Mucosa of descending colon (tissue), 3 donors: Measurements from ENCODE around the gene JAZF1. TPM values are rescaled to one million over a fixed set of nuclear protein-coding genes. Genes with fewer than 3 reads are reported as not detected.

Source experiments
- ATAC-seq: fragments of 200-7000 bp; cut with Tn5 transposase; one replicate; pipeline ENCODE4 v1.9.1; 2020; ENCODE audit warnings: mild to moderate bottlenecking, moderate library complexity
- DNase-seq, 3 donors: peaks; one replicate each; pipeline ENCODE4 v3.0.0-alpha.2; 2020
- H3K36me3 ChIP-seq: fragments of 200-600 bp; one replicate; pipeline ENCODE4 v1.8.0; 2021; ENCODE audit warnings: low read depth, mild to moderate bottlenecking
- H3K4me1 ChIP-seq: fragments of 200-600 bp; one replicate; pipeline ENCODE4 v1.8.0; 2021; ENCODE audit warnings: low read depth, mild to moderate bottlenecking
- H3K4me3 ChIP-seq: fragments of 200-600 bp; one replicate; pipeline ENCODE4 v1.8.0; 2021; ENCODE audit warnings: mild to moderate bottlenecking
- H3K9me3 ChIP-seq: fragments of 200-600 bp; one replicate; pipeline ENCODE4 v1.8.0; 2021; ENCODE audit warnings: mild to moderate bottlenecking
- CTCF ChIP-seq: fragments of 200-600 bp; IDR thresholded peaks from one replicate; pipeline ENCODE4 v1.8.0; 2022; ENCODE audit warnings: antibody characterized with exemption, mild to moderate bottlenecking
- intact Hi-C, 2 donors: fragments of 100-400 bp; cut with DNase I in 1 of 2; cut with micrococcal nuclease in 1 of 2; formaldehyde crosslinking; loops; one replicate each; pipeline versions ENCODE4 v1.11.0 to v1.11.1; 2022; cut with DNase I, micrococcal nuclease
- total RNA-seq, 3 donors: library from RNA; stranded (reverse); fragmentation: NEBNext Ultra II Directional in 2 of 3; extraction: Animal tissue kit (Norgen Biotek cat#: 25700) in 2 of 3; gene quantifications; one replicate each; pipeline versions ENCODE4 v1.2.1 to v1.2.4, GENCODE V29; 2021 to 2023
- donor health status: DM: no; HTN: no; CAD: no; lungs with moderate emphysema.
- donor health status: DM: no; HTN: no; CAD: no.
- donor health status: DM: no; HTN: yes; CAD: no.

The JAZF1 gene
- total RNA-seq, 3 donors from 2014 or later: 4.9 to 68.4 (median 6.4) TPM

GRCh38 chr7:28172958-28173357, 7.6 kb downstream of the JAZF1 start:
- ATAC-seq: no peak
- Histone ChIP-seq H3K9me3 (no peaks in the 10 kb centered on the region), H3K4me3 (no peak overlapping the region), H3K4me1 (no peaks in the 10 kb centered on the region), H3K36me3 (no peaks in the 10 kb centered on the region)
- TF ChIP-seq CTCF: no peak
- intact Hi-C loops: no loop called here
- no peak for DNase-seq

- Histone ChIP-seq H3K9me3 (no peaks in the 10 kb centered on the region), H3K4me1 (no peaks in the 10 kb centered on the region), H3K36me3 (no peaks in the 10 kb centered on the region), H3K4me3 (no peak overlapping the region)
- DNase-seq (no peak), ATAC-seq (no peak)
- no peak for TF ChIP-seq CTCF
- intact Hi-C loops: no loop called here
Observed at GRCh38 chr7:28170701-28171100, 9.9 kb downstream of the JAZF1 start.

- H3K9me3 ChIP-seq: no peaks in the 10 kb centered on the region
- H3K4me1 ChIP-seq: no peaks in the 10 kb centered on the region
- DNase-seq: no peak
- no peak overlapping the region for H3K4me3 ChIP-seq
- TF ChIP-seq CTCF: no peak
- no peaks in the 10 kb centered on the region for H3K36me3 ChIP-seq
- ATAC-seq: no peak
- intact Hi-C loops: no loop called here
Observed at GRCh38 chr7:28169230-28169629, 11.4 kb downstream of the JAZF1 start.

- Histone ChIP-seq H3K4me1 (no peaks in the 10 kb centered on the region), H3K9me3 (no peaks in the 10 kb centered on the region), H3K36me3 (no peaks in the 10 kb centered on the region), H3K4me3 (no peak overlapping the region)
- no peak for DNase-seq
- TF ChIP-seq CTCF: no peak
- intact Hi-C loops: no loop called here
- peak; percentile 25 for ATAC-seq
Observed at GRCh38 chr7:28168393-28169158, 12.0 kb downstream of the JAZF1 start.

- H3K36me3 ChIP-seq: no peaks in the 10 kb centered on the region
- H3K9me3 ChIP-seq: no peaks in the 10 kb centered on the region
- intact Hi-C loops: no loop called here
- no peak for TF ChIP-seq CTCF
- DNase-seq (no peak), ATAC-seq (no peak)
- H3K4me3 ChIP-seq: no peak overlapping the region
- H3K4me1 ChIP-seq: no peaks in the 10 kb centered on the region
Observed at GRCh38 chr7:28166982-28167715, 13.4 kb downstream of the JAZF1 start.
